G401.6 (cell line): ENCODE data around the gene MXRA8.

Experiments
- FAIRE-seq: peaks from 2 replicates; lab custom pipeline; 2012; peaks lifted over from hg19 to GRCh38; lab: Jason Lieb, UNC

The MXRA8 gene

DNA sequence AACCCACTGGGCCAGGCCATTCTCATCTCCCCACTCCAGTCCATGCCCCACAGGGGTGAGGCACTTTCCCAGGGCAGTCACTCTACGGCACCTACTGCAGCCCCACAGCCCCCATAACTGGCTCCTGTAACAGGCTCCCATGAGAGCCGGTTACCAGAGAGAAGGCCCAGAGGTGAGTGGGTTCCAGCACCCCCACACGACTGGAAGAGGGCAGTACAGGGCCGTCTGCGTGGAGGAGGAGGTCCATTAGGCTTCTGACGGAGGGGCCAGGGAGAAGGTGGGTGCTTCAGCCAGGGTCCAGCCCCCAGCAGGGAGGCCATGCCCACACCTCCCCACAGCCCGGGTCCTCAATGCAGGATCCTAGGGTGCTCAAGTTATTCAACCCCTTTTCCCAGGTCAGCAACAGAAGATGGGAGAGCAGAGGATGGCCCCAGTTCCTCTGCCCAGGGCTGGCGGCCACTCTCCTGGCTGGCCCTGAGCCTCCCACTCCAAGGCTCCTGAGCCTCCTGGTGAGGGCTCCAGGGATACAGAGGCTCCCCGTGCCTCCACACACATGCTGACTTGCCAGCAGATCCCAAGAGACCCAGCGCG lies 52.2 kb downstream of the MXRA8 start:
- no peak for FAIRE-seq

DNA sequence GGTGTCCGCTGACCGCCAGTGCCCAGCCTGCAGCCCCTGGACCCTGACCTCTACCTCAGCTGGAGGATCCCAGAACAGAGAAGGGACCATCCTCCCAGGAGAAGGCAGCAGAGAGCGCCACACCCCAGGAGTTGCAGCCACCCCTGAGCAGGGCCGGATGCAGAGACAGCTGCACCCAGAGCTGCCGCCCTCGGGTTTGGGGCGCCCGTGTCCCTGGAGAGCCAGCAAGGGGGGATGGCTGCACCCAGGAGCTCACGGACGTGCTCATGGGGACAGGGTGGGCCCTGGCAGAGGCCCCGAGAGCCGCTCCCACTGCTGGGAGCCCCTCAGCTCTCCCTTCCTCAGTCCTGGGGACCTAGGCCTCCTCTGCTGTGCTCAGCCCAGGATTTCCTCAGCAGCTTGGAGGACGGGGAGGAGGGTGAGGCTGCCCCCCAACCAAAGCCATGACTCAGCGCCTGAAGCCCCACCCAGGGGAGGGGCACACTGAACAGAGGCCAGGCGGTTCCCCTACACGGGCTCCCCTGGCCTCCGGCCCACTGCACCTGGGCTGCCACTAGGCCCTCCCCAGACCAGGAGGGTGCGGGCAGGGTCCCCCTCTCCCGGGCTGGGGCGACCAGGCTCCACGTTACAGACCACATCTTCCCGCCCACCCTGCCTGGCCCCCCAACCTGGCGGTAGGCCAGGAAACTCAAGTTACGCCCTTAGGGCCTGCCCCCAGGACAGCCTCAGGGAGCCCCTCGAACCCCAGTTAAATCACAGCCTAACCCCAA lies 52.9 kb downstream of the MXRA8 start:
- FAIRE-seq = no peak

DNA sequence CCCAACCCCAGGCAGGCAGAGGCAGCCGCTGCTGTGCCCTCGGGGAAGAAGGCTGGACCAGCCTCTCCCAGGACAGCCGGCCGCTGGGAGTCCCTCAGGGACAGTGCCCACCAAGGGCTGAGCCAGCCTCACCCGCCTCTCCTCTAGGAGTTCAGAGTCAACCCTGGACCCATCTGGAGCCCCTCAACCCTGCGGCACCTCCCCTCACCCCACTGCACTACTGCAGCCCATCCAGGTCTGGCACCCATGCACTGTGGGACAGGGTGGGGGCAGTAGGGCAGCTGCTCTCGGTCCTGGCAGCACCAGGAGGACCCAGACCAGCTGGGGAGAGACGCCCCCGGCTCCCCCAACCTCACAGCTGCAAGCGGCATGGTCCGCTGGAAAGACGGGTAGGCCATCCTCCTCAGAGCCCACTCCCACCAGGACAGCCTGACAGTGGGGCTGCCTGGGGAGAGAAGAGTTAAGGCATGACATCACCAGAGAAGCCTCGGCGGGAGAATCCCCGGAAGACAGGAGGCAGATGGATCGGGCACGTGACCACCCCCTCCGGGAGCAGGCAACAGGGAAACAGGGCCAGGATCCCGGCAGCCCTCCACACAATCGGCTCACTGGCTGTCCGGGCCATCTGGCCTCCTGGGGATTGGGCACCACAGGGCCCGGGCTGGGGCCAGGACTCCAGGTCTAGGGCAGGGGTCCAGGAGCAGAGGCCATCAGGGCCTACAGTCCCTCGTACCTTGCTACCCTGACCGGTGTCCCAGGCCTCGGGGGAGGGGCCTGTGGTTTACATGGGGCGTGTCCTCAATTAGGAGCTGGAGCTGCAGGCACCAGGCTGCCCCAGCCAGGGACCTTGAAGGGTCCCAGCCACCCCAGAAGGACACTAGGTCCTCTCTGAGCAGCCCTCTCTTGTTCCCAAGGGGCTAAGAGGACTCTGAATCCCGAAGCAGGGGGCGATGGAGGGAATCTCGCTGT lies 53.7 kb downstream of the MXRA8 start:
- FAIRE-seq = no peak

DNA sequence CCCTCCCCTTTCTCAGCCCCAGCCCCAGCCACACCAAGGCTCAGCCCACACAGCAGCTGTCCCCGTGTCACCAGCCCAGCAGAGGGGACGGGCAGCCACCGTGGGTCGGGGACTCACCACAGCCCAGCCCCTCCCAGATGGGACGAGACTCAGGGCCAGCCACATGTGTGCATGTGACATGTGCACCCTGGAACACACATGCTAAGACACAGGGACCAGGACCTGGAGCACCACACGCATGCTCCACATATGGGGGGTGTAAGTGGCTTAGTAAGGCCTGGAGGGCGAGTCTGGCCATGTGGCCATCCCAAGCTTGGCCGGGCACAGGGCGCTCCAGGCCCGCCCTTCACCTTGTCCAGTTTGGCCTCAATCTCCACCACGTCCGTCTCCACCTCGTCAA lies 54.6 kb downstream of the MXRA8 start:
- no peak for FAIRE-seq

DNA sequence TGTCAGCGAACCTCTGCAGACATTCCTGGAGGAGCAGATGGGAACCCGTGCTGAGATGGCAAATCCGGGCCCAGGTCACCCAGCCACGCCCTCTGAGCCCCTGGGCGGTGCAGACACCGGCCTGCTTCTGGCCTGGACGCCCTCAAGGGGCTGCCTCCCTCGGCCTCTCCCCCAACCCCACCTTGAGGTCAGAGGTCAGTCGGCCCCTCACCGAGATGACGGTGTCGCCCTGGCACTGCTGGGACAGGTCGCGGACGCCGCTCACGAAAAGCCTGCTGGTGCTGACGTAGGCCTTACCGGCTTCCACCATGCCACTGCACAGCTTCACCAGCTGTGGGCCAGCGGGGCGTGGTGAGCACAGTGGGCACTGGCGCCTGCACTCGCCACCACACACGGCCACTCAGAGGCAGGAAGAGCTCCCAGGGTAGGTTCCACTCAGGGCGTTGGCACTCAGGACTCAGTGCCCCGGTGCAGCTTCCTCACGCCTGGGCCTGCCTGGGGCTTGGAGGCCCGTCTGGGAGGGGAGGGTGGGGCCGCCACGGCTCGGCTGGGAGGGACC lies 55.3 kb downstream of the MXRA8 start:
- FAIRE-seq = no peak
